HCT116 (cell line): Measurements from ENCODE around the gene WNT2B. TPM values are rescaled to one million over a fixed set of nuclear protein-coding genes. Genes with fewer than 3 reads are reported as not detected.

Source experiments
- ATAC-seq: fragments of 200-7000 bp; cut with Tn5 transposase; 2 replicates; pipeline ENCODE4 v1.9.1; 2020; ENCODE audit warnings: mild to moderate bottlenecking, moderate library complexity
- BruUV-seq: library from RNA; stranded (reverse); fragments of 400-500 nt; replicated peaks from 2 replicates; lab custom pipeline; 2021; lab: Mats Ljungman, UMichigan
- CTCF ChIA-PET: fragments of 300-600 bp; sonication (Branson Sonifier 250); formaldehyde crosslinking; loops from one replicate; lab custom pipeline; 2021; ENCODE audit warnings: antibody characterized with exemption; lab: Charles Lee
- POLR2A ChIA-PET: fragments of 300-600, 350-600 bp; sonication (Branson Sonifier 250); formaldehyde crosslinking; loops from one replicate; lab custom pipeline; 2021; ENCODE audit warnings: antibody characterized with exemption; lab: Charles Lee
- RAD21 ChIA-PET, 2 experiments: fragments of 300-600 bp; sonication (Branson Sonifier 250); formaldehyde crosslinking; loops; one replicate each; lab custom pipeline; 2023; ENCODE audit warnings: low total read pairs in 2 of 2; ENCODE audit not compliant: uncharacterized antibody in 2 of 2, unreplicated experiment in 2 of 2, low non-redundant PET in 1 of 2; lab: Charles Lee
- DNase-seq: peaks from one replicate; pipeline ENCODE4 v3.0.0-alpha.2; 2010; ENCODE audit warnings: low read depth, low spot score
- H2AFZ ChIP-seq: fragments of 200-600 bp; shearing (Covaris generic), sonication (generic); 2 replicates; pipeline ENCODE4 v1.6.1; 2017; ENCODE audit warnings: low read depth, mixed run types, mixed read lengths, antibody characterized with exemption, low read length; ENCODE audit not compliant: poor library complexity, severe bottlenecking
- H3K27ac ChIP-seq: 2 replicates; pipeline ENCODE4 v1.5.1; 2012; ENCODE audit warnings: low read depth, low read length
- H3K27me3 ChIP-seq: fragments of 200-600 bp; sonication (generic); 2 replicates; pipeline ENCODE4 v1.6.1; 2016; ENCODE audit warnings: mixed run types, low read length, mixed read lengths; ENCODE audit not compliant: insufficient read depth
- H3K36me3 ChIP-seq, 2 experiments: fragments of 200-500 bp in 1 of 2; fragments of 200-600 bp in 1 of 2; sonication (Bioruptor generic) in 1 of 2; sonication (generic) in 1 of 2; 2 replicates each; pipeline versions ENCODE4 v1.5.1 to v1.6.1; 2014 to 2016; ENCODE audit warnings: low read length in 2 of 2, inconsistent platforms in 1 of 2, mixed read lengths in 1 of 2, mixed run types in 1 of 2; ENCODE audit not compliant: insufficient read depth in 2 of 2, control insufficient read depth in 1 of 2
- H3K4me1 ChIP-seq, 2 experiments: fragments of 200-600 bp in 1 of 2; sonication (generic) in 1 of 2; 2 replicates each; pipeline versions ENCODE4 v1.5.1 to v1.6.1; 2012 to 2017; ENCODE audit warnings: low read length in 2 of 2, inconsistent platforms in 1 of 2, mild to moderate bottlenecking in 1 of 2, mixed read lengths in 1 of 2, mixed run types in 1 of 2, moderate library complexity in 1 of 2; ENCODE audit not compliant: insufficient read depth in 2 of 2, control insufficient read depth in 1 of 2
- H3K4me2 ChIP-seq: fragments of 200-600 bp; sonication (generic); 2 replicates; pipeline ENCODE4 v1.6.1; 2017; ENCODE audit warnings: mixed run types, low read length, mixed read lengths
- H3K4me3 ChIP-seq, 2 experiments: fragments of 200-600 bp in 1 of 2; sonication (generic) in 1 of 2; replicated peaks in 1 of 2; 2 replicates each; pipeline ENCODE4 v1.5.1; 2011 to 2016; ENCODE audit warnings: low read length in 2 of 2, control low read depth in 1 of 2, low read depth in 1 of 2, mild to moderate bottlenecking in 1 of 2, mixed read lengths in 1 of 2, mixed run types in 1 of 2
- H3K79me2 ChIP-seq: fragments of 200-600 bp; sonication (generic); 2 replicates; pipeline ENCODE4 v1.6.1; 2017; ENCODE audit warnings: mild to moderate bottlenecking, mixed run types, low read length, moderate library complexity, mixed read lengths; ENCODE audit not compliant: insufficient read depth
- H3K9ac ChIP-seq: fragments of 200-600 bp; sonication (generic); 2 replicates; pipeline ENCODE4 v1.6.1; 2016; ENCODE audit warnings: low read length, mixed read lengths
- H3K9me2 ChIP-seq: fragments of 200-600 bp; sonication (generic), shearing (Covaris generic); 2 replicates; pipeline ENCODE4 v1.6.1; 2017; ENCODE audit warnings: mixed run types, mild to moderate bottlenecking, moderate library complexity; ENCODE audit not compliant: insufficient read depth
- H3K9me3 ChIP-seq, 2 experiments: fragments of 200-500 bp in 1 of 2; fragments of 200-600 bp in 1 of 2; sonication (Bioruptor generic) in 1 of 2; sonication (generic) in 1 of 2; 2 replicates each; pipeline ENCODE4 v1.6.1; 2014 to 2017; ENCODE audit warnings: low read length in 2 of 2, mixed read lengths in 2 of 2, inconsistent platforms in 1 of 2, low read depth in 1 of 2, mild to moderate bottlenecking in 1 of 2, mixed run types in 1 of 2, moderate library complexity in 1 of 2; ENCODE audit not compliant: control insufficient read depth in 1 of 2, insufficient read depth in 1 of 2
- H4K20me1 ChIP-seq: fragments of 200-600 bp; sonication (generic), shearing (Covaris generic); 2 replicates; pipeline ENCODE4 v1.6.1; 2017; ENCODE audit warnings: mixed run types, mild to moderate bottlenecking, moderate library complexity; ENCODE audit not compliant: insufficient read depth
- ATF3 ChIP-seq: IDR thresholded peaks from 2 replicates; pipeline ENCODE4 v1.6.1; 2012
- CEBPB ChIP-seq: IDR thresholded peaks from 2 replicates; pipeline ENCODE4 v1.6.1; 2012; ENCODE audit warnings: low read depth
- CTCF ChIP-seq, 3 experiments: fragments of 200-600 bp in 1 of 3; sonication (generic) in 1 of 3; IDR thresholded peaks in 2 of 3; conservative IDR thresholded peaks in 1 of 3; 2 replicates each; pipeline ENCODE4 v1.5.1; 2012 to 2017; ENCODE audit warnings: low read depth in 2 of 3, low read length in 2 of 3, antibody characterized with exemption in 1 of 3, borderline replicate concordance in 1 of 3, control low read depth in 1 of 3, mild to moderate bottlenecking in 1 of 3, mixed read lengths in 1 of 3, mixed run types in 1 of 3, moderate library complexity in 1 of 3; ENCODE audit not compliant: insufficient read depth in 1 of 3
- ELF1 ChIP-seq: IDR thresholded peaks from 2 replicates; pipeline ENCODE4 v1.6.1; 2012; ENCODE audit warnings: low read depth, borderline replicate concordance
- EZH2 ChIP-seq: fragments of 200-600 bp; sonication (generic); IDR thresholded peaks from 2 replicates; pipeline ENCODE4 v1.6.1; 2017; ENCODE audit warnings: antibody characterized with exemption, mixed run types
- EZH2phosphoT487 ChIP-seq: fragments of 200-600 bp; IDR thresholded peaks from 2 replicates; pipeline ENCODE4 v1.6.1; 2018; ENCODE audit warnings: antibody characterized with exemption, borderline replicate concordance
- FOSL1 ChIP-seq: IDR thresholded peaks from 2 replicates; pipeline ENCODE4 v1.6.1; 2012; ENCODE audit warnings: low read depth
- RAD21 ChIP-seq: IDR thresholded peaks from 2 replicates; pipeline ENCODE4 v1.6.1; 2012; ENCODE audit warnings: low read depth, mild to moderate bottlenecking
- SIN3A ChIP-seq: IDR thresholded peaks from 2 replicates; pipeline ENCODE4 v1.6.1; 2012; ENCODE audit warnings: low read depth
- SP1 ChIP-seq: IDR thresholded peaks from 2 replicates; pipeline ENCODE4 v1.6.1; 2012; ENCODE audit warnings: low read depth
- SRF ChIP-seq: IDR thresholded peaks from 2 replicates; pipeline ENCODE4 v1.6.1; 2012; ENCODE audit warnings: low read depth
- TCF7L2 ChIP-seq: IDR thresholded peaks from 2 replicates; pipeline ENCODE4 v1.7.0; 2011; ENCODE audit warnings: borderline replicate concordance, inconsistent platforms; ENCODE audit not compliant: insufficient read depth, insufficient read length; ENCODE audit errors: extremely low read depth
- YY1 ChIP-seq: IDR thresholded peaks from 2 replicates; pipeline ENCODE4 v1.6.1; 2011; ENCODE audit warnings: low read length, low read depth, moderate library complexity, mild to moderate bottlenecking; ENCODE audit not compliant: insufficient replicate concordance; ENCODE audit errors: extremely low read depth
- ZFX ChIP-seq: fragments of 450-650 bp; IDR thresholded peaks from 2 replicates; pipeline ENCODE4 v1.6.1; 2017
- intact Hi-C: fragments of 100-400 bp; cut with micrococcal nuclease; formaldehyde crosslinking; loops from 2 replicates; pipeline ENCODE4 v1.10.0; 2022
- total RNA-seq: library from RNA; stranded (reverse); gene quantifications from one replicate; pipeline ENCODE4 v1.2.1, GENCODE V29; 2021; ENCODE audit not compliant: unreplicated experiment
- TF ChIP-seq, protein P1 (sequence below): IDR thresholded peaks from 2 replicates; pipeline ENCODE4 v1.6.1; 2012

WNT2B gene
- total RNA-seq, 1 experiment from 2014 or later: 1.5 TPM

- Histone ChIP-seq H3K27me3 (no peaks in the 10 kb centered on the region), H3K4me1 (no peaks in the 10 kb centered on the region), H3K79me2 (no peaks in the 10 kb centered on the region), H4K20me1 (no peaks in the 10 kb centered on the region), H3K36me3 (peaks cover 0 to 2% of the 10 kb centered on the region in 2 experiments; a peak in 1 of 4 replicates), H3K9ac (no peak overlapping the region), H3K9me2 (no peaks in the 10 kb centered on the region), H2AFZ (no peak overlapping the region), H3K9me3 (no peaks in the 10 kb centered on the region), H3K4me2 (no peak overlapping the region), H3K4me3 (no peak overlapping the region), H3K27ac (no peak overlapping the region)
- DNase-seq: no peak
- BruUV-seq: no TSS peak
- CTCF ChIA-PET: no interaction called here
- ATAC-seq: no peak
- RAD21 ChIA-PET: no interaction called here
- intact Hi-C loops: no loop called here
- TF ChIP-seq CEBPB: no peak
- no peak for TF ChIP-seq SRF
- TF ChIP-seq FOSL1: no peak
- TF ChIP-seq, protein P1, sequence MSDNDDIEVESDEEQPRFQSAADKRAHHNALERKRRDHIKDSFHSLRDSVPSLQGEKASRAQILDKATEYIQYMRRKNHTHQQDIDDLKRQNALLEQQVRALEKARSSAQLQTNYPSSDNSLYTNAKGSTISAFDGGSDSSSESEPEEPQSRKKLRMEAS: no peak
- TF ChIP-seq EZH2: no peak
- TF ChIP-seq ZFX: no peak
- TF ChIP-seq RAD21: no peak
- no peak for TF ChIP-seq SIN3A
- no peak for TF ChIP-seq ELF1
- no peak for TF ChIP-seq EZH2phosphoT487
- no peak for TF ChIP-seq YY1
- TF ChIP-seq ATF3: no peak
- TF ChIP-seq SP1: no peak
- TF ChIP-seq TCF7L2: no peak
- TF ChIP-seq CTCF (IDR thresholded peaks at IDR 0.05 in 2 of 3, conservative IDR thresholded peaks at IDR 0.05 in 1 of 3; ENCODE audit: borderline replicate concordance in 1 of 3, insufficient read depth in 1 of 3, low read depth in 2 of 3, low read length in 2 of 3): no peak
- POLR2A ChIA-PET: no interaction called here
Observed at GRCh38 chr1:112564081-112564480, 55.3 kb downstream of the WNT2B start.
